Nucleus accumbens (tissue), 56 donors: ENCODE measurements around the gene TACC2.
"Not testable (repeated sequence)": the region's sequence is repeated elsewhere in the genome, so short reads cannot be mapped to it uniquely, and the experiment has no call there.

Source experiments
- DNase-seq, 56 donors: peaks; one replicate each; lab custom pipeline; 2025; lab: John Stamatoyannopoulos, UW

The TACC2 gene

DNA sequence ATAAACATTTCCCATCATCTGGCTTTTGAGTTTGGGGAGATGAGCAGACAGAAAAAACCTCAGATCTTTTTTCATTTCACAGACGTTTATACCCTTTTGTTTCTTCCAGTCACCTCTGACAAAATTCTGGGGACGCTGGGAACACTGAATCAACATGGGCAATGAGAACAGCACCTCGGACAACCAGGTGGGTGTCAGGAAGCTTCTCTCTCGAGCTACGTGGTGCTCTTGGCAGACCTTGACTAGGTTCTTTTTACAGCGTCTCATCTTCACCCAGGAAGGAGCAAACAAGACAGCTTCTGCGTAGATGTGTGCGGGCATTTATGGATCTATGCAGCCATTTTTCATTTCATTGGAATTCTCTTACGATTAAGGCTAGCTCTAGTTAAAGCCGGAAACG, 32.9 kb downstream of the TACC2 start:
- no peak for DNase-seq

DNA sequence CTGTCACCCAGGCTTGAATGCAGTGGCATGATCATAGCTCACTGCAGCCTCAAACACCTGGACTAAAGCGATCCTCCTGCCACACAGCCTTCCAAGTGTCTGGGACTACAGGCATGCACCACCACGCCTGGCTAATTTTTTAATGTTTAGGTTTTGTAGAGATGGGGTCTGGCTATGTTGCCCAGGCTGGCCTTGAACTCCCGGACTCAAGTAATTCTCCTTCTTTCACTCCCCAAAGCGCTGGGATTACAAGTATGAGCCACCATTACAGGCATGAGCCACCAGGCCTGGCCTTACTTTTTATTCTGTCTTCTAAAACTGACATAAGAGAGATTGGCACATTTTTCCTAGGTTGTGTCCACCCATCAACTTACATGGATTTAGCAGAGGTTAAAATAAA, 33.3 kb downstream of the TACC2 start:
- DNase-seq, result no peak

DNA sequence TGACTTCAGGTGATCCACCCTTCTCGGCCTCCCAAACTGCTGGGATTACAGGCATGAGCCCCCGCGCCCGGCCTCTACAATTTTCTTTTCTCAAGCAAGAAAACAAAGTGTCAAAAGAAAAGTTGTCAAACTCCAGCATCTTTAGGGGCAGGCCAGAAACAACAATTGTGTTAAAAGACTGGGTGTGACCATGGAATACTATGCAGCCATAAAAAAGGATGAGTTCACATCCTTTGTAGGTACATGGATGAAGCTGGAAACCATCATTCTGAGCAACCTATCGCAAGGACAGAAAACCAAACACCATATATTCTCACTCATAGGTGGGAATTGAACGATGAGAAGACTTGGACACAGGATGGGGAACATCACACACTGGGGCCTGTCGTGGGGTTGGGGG, 34.3 kb downstream of the TACC2 start:
- DNase-seq, result not testable (repeated sequence)

GRCh38 chr10:122029499-122030199, 40.7 kb downstream of the TACC2 start:
- no peak for DNase-seq

- DNase-seq, result no peak
Measured at GRCh38 chr10:122030200-122030552, 41.2 kb downstream of the TACC2 start.

DNA sequence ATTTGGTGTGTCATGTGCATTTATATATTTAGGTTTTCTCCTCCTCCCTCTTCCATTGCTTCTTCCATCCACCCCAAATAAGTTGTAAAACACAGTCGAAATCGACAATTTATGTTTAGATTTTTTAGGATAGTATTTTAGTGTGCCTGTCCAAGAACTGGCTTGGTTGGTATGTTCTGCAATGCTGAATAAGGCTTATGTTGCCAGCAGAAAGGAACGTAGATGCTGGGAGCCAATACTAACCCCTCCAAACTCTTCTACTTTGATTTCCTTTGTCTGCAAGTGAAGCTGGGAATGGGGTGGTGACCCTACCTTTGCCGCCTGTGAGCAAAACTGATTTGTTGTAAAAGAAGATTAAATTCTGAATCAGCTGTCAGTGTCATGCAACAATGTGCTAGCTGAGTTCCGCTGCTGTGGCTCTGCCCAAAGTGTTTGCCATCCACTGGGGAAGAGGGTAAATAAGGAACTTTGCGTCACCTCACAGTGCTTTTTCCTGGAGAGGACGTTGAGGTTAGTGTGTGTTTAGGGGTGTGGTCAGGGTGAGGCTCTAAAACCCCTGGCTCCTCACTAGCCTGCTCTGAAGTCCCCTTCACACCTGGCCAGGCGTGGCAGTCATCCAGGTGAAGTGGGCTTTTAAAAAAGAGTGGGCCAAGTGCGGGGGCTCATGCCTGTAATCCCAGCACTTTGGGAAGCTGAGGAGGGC, 44.4 kb downstream of the TACC2 start:
- DNase-seq, result no peak

- peak in 1 of 56 donors; percentile 26 for DNase-seq
Measured at GRCh38 chr10:122034149-122034756, 45.3 kb downstream of the TACC2 start.

DNA sequence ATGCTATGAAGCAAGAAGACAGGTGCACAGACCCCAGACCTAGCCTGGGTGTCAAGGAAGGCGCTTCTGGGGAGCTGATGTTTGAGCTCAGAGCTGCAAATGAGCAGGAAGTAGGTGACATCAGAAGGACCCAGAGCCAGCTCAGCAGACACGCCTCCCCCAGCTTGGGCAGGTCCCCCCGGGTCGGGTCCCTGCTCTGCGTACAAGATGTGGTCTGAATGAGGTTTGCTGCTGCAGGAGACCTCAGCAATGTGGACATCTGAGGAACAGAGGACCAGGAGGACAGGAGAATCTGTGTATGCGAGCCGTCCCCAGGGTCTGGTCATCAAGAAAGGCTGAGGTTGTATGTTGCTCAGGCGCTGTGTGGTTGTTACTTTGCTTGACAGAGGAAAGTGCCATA, 51.8 kb downstream of the TACC2 start:
- DNase-seq, result no peak

DNA sequence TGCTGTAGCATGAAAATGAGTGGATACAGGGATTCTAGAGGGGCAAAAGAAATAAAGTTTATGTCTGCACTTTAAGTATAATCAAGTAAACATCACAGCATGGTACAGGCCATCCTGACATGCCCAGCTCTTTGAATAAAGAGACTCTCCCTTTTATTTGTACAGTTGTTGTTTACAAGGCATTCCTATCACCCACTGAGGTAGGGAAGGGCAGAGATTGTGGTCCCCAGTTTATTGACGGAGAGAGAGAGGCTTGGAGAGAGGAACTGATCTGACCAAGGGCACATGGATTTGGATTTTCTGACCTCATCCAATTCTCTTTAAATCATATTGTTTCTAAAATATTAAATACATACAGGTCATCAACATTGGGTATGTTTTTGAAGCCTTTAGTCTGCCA, 53.9 kb downstream of the TACC2 start:
- DNase-seq, result no peak

DNA sequence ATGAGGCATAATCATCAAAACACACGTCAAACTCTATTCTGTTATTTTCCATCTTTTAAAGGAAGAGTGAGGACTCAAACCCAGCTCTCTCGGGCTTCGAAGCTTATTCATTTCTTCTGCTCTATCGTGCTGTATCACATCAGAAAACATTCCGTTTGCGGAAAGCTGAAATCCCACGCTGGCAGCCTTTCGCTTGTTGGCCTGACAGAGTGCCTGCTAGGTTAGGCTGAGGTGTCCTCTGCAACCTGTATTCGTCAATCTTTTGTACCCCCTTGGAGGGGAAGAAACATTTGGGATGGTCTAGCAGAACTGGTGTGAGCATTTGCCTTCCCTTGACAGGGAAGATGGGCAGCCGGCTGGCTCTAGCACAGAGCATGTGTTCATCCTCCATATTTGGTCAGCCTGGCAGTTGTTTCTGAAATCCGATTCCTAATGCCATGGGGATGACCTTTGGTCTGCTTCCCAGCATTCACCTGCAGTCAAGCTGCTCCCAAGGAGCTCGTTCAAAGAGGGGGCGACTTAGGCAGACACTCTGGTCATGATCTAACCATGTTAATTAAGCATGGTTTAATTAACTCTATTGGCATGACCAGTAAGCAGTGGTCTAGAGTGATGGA, 55.2 kb downstream of the TACC2 start:
- no peak for DNase-seq

- no peak for DNase-seq
Measured at GRCh38 chr10:122044713-122045112, 55.8 kb downstream of the TACC2 start.

GRCh38 chr10:122045212-122045611, 56.2 kb downstream of the TACC2 start:
- no peak for DNase-seq

- DNase-seq, result no peak
Measured at GRCh38 chr10:122047560-122047959, 58.6 kb downstream of the TACC2 start.

- no peak for DNase-seq
Measured at GRCh38 chr10:122049076-122049475, 60.1 kb downstream of the TACC2 start.

GRCh38 chr10:122050311-122050710, 61.3 kb downstream of the TACC2 start:
- no peak for DNase-seq

DNA sequence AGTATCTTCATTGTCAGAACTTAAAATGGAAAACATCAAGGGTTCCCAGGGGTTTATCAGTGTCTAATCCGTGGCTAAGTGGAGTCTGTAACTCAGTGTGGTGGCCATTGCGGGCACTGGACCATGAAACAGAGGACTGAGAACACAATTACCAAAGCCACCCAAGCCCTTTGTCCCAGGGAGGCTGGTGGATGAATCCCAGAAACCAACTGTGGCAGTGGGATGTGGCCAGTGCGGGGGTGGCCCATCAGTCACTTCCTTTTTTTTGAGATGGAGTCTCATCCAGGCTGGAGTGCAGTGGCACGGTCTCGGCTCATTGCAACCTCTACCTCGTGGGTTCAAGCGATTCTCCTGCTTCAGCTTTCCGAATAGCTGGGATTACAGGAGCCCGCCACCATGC, 61.8 kb downstream of the TACC2 start:
- DNase-seq, result no peak

GRCh38 chr10:122051609-122052385, 62.8 kb downstream of the TACC2 start:
- DNase-seq, result peak in 1 of 56 donors; percentile 20

GRCh38 chr10:122052701-122053100, 63.7 kb downstream of the TACC2 start:
- DNase-seq, result no peak

DNA sequence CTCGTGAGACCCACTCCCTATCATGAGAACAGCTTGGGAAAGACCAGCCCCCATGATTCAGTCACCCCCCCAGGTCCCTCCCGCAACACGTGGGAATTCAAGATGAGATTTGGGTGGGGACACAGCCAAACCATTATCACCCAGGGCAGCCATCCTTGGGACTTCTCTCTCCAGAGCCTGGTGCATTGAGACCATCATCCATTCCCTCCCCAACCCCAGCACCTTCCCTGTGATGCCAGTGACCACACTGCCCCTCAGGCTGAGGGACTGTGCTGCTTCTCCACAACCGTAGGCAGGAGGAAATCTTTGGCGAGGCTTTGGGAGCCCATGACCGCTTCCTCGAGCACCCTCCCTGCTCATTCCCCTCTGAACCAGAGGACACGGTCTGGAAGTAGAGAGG, 64.4 kb downstream of the TACC2 start:
- DNase-seq, result no peak
